Bronchial epithelial cell (primary cell): ENCODE data around the gene TRABD2B. TPM values are rescaled to one million over a fixed set of nuclear protein-coding genes. Genes with fewer than 3 reads are reported as not detected.
A peak's percentile ranks its signal among the peaks of the same experiment; 100 is the strongest.
"Not testable (repeated sequence)": the region's sequence is repeated elsewhere in the genome, so short reads cannot be mapped to it uniquely, and the experiment has no call there.

Experiments used
- DNase-seq: peaks from one replicate; pipeline ENCODE4 v3.0.0-alpha.2; 2010; ENCODE audit warnings: low read depth
- FAIRE-seq: peaks from 2 replicates; lab custom pipeline; 2011; peaks lifted over from hg19 to GRCh38; lab: Jason Lieb, UNC
- H3K27me3 ChIP-seq: 2 replicates; pipeline ENCODE4 v1.5.1; 2011; ENCODE audit warnings: low read length; ENCODE audit not compliant: control insufficient read depth, insufficient read depth
- H3K36me3 ChIP-seq: 2 replicates; pipeline ENCODE4 v1.5.1; 2011; ENCODE audit warnings: low read length; ENCODE audit not compliant: control insufficient read depth, insufficient read depth
- H3K4me3 ChIP-seq: 2 replicates; pipeline ENCODE4 v1.5.1; 2011; ENCODE audit warnings: mild to moderate bottlenecking, low read depth, low read length, control low read depth
- total RNA-seq: library from RNA; depleted of rRNA; stranded (reverse); fragments of >200 nt; gene quantifications from 2 replicates; pipeline ENCODE4 v1.2.1, GENCODE V29; 2014
- TF ChIP-seq, protein P1 (sequence below): IDR thresholded peaks from 2 replicates; pipeline ENCODE4 v1.5.1; 2011; ENCODE audit warnings: mild to moderate bottlenecking, moderate library complexity, low read length, control low read depth, inconsistent platforms; ENCODE audit not compliant: insufficient read depth, severe bottlenecking

The TRABD2B gene
- total RNA-seq, 1 donor from 2014 or later, result under 0.01 TPM

GRCh38 chr1:47962750-47963492 is 34.3 kb downstream of the TRABD2B start:
- DNase-seq (no peak), FAIRE-seq (no peak)
- H3K4me3 ChIP-seq, result no peak overlapping the region
- H3K27me3 ChIP-seq, result no peaks in the 10 kb centered on the region
- TF ChIP-seq, protein P1, sequence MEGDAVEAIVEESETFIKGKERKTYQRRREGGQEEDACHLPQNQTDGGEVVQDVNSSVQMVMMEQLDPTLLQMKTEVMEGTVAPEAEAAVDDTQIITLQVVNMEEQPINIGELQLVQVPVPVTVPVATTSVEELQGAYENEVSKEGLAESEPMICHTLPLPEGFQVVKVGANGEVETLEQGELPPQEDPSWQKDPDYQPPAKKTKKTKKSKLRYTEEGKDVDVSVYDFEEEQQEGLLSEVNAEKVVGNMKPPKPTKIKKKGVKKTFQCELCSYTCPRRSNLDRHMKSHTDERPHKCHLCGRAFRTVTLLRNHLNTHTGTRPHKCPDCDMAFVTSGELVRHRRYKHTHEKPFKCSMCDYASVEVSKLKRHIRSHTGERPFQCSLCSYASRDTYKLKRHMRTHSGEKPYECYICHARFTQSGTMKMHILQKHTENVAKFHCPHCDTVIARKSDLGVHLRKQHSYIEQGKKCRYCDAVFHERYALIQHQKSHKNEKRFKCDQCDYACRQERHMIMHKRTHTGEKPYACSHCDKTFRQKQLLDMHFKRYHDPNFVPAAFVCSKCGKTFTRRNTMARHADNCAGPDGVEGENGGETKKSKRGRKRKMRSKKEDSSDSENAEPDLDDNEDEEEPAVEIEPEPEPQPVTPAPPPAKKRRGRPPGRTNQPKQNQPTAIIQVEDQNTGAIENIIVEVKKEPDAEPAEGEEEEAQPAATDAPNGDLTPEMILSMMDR, result no peak
- H3K36me3 ChIP-seq, result no peaks in the 10 kb centered on the region

DNA sequence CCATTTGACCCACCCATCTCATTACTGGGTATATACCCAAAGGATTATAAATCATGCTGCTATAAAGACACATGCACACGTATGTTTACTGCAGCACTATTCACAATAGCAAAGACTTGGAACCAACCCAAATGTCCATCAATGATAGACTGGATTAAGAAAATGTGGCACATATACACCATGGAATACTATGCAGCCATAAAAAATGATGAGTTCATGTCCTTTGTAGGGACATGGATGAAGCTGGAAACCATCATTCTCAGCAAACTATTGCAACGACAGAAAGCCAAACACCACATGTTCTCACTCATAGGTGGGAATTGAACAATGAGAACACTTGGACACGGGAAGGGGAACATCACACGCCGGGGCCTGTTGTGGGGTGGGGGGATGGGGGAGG is 35.4 kb downstream of the TRABD2B start:
- H3K4me3 ChIP-seq, H3K27me3 ChIP-seq, DNase-seq, FAIRE-seq, H3K36me3 ChIP-seq: not testable (repeated sequence)

DNA sequence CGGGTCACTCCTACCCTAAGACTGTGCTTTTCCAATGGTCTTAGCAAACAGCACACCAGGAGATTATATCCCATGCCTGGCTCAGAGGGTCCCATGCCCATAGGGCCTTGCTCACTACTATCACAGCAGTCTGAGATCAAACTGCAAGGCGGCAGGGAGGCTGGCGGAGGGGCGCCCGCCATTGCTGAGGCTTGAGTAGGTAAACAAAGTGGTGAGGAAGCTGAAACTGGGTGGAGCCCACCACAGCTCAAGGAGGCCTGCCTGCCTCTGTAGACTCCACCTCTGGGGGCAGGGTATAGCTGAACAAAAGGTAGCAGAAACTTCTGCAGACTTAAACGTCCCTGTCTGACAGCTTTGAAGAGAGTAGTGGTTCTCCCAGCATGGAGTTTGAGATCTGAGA is 40.7 kb downstream of the TRABD2B start:
- H3K36me3 ChIP-seq, H3K27me3 ChIP-seq, FAIRE-seq, H3K4me3 ChIP-seq, DNase-seq: not testable (repeated sequence)

DNA sequence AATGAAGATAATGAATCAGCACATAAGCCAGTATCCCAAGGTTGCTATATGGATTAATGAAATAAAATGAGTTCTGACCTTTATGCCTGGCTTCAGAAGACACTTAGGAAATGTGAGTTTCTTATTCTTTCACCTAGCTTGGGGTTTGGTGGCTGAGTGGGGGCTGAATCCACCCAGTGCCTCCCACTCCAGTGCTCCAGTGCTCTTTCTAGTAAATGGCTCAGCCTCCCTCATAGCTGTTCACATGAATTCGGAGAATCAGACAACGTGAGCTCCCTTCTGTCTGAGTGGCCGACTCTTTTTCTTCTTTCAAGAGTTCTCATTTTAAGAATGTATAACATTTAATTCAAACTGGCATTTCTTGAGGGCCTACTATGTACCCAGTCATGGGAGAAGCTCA is 43.5 kb downstream of the TRABD2B start:
- no peaks in the 10 kb centered on the region for H3K36me3 ChIP-seq
- H3K4me3 ChIP-seq, result no peak overlapping the region
- DNase-seq (no peak), FAIRE-seq (no peak)
- H3K27me3 ChIP-seq, result no peaks in the 10 kb centered on the region
- TF ChIP-seq, protein P1, result no peak

- Histone ChIP-seq H3K27me3 (no peaks in the 10 kb centered on the region), H3K4me3 (no peak overlapping the region), H3K36me3 (no peaks in the 10 kb centered on the region)
- FAIRE-seq (peak; percentile 72), DNase-seq (no peak)
- TF ChIP-seq, protein P1, result no peak
Observed at GRCh38 chr1:47951545-47952235, 45.5 kb downstream of the TRABD2B start.

DNA sequence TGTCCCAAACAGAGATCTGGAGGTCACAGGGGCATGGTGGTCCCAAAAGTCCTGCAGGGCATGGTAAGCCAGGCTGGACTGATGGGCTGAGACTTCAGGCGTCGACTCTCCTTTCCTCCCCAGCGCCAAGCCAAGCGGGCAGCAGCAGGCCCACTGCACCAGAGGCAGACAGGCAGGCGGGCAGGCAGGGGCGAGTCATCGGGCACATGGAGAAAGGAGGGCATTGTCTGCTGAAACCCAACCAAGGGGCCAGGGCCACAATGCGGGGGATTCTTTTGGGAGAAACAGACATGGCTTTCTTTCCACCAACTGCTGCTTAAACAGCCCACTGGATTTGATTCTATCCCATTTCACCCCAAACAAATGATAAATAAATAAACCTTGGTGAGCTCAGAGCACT is 46.2 kb downstream of the TRABD2B start:
- FAIRE-seq (no peak), DNase-seq (no peak)
- Histone ChIP-seq H3K36me3 (no peaks in the 10 kb centered on the region), H3K4me3 (no peak overlapping the region), H3K27me3 (no peaks in the 10 kb centered on the region)
- TF ChIP-seq, protein P1, result no peak
